GM12865 (cell line): Measurements from ENCODE around the gene REL.

Experiments
- DNase-seq: peaks from one replicate; pipeline ENCODE4 v3.0.0; 2010; ENCODE audit warnings: low read depth
- H3K4me3 ChIP-seq: 2 replicates; pipeline ENCODE4 v1.5.1; 2011; ENCODE audit warnings: mild to moderate bottlenecking, low read depth, low read length, control low read depth
- CTCF ChIP-seq: IDR thresholded peaks from 2 replicates; pipeline ENCODE4 v1.5.1; 2011; ENCODE audit warnings: low read length, control low read depth, low read depth, inconsistent platforms; ENCODE audit not compliant: insufficient read depth; ENCODE audit errors: missing control alignments

Gene REL

GRCh38 chr2:60962528-60962927 lies 81.2 kb downstream of the REL start:
- DNase-seq: no peak
- TF ChIP-seq CTCF: no peak
- no peak overlapping the region for H3K4me3 ChIP-seq

- no peak for DNase-seq
- no peak for TF ChIP-seq CTCF
- H3K4me3 ChIP-seq: no peak overlapping the region
These were observed 81.8 kb downstream of the REL start for GRCh38 chr2:60963190-60963589.

GRCh38 chr2:60964651-60965498 lies 83.5 kb downstream of the REL start:
- no peak for TF ChIP-seq CTCF
- no peak overlapping the region for H3K4me3 ChIP-seq
- DNase-seq: peak; percentile 44

GRCh38 chr2:60965499-60965785 lies 84.1 kb downstream of the REL start:
- no peak for TF ChIP-seq CTCF
- H3K4me3 ChIP-seq: no peak overlapping the region
- no peak for DNase-seq

GRCh38 chr2:60966507-60967405 lies 85.4 kb downstream of the REL start:
- peak overlapping the region; percentile 27 for H3K4me3 ChIP-seq

GRCh38 chr2:60972889-60973656 lies 91.7 kb downstream of the REL start:
- no peak overlapping the region for H3K4me3 ChIP-seq
- TF ChIP-seq CTCF: no peak

More at GRCh38 chr2:60966507-60967405, 85.4 kb downstream of the REL start:
- TF ChIP-seq CTCF: no peak
- peak; percentile 58 for DNase-seq

More at GRCh38 chr2:60972889-60973656, 91.7 kb downstream of the REL start:
- no peak for DNase-seq
